ENCODE results near the gene SBNO2. TPM values are rescaled to one million over a fixed set of nuclear protein-coding genes. Genes with fewer than 3 reads are reported as not detected.
"Not testable (repeated sequence)": the region's sequence is repeated elsewhere in the genome, so short reads cannot be mapped to it uniquely, and the experiment has no call there.

SBNO2 gene
- total RNA-seq, 2 donors from 2014 or later, result 58.6 to 71.9 TPM

DNA sequence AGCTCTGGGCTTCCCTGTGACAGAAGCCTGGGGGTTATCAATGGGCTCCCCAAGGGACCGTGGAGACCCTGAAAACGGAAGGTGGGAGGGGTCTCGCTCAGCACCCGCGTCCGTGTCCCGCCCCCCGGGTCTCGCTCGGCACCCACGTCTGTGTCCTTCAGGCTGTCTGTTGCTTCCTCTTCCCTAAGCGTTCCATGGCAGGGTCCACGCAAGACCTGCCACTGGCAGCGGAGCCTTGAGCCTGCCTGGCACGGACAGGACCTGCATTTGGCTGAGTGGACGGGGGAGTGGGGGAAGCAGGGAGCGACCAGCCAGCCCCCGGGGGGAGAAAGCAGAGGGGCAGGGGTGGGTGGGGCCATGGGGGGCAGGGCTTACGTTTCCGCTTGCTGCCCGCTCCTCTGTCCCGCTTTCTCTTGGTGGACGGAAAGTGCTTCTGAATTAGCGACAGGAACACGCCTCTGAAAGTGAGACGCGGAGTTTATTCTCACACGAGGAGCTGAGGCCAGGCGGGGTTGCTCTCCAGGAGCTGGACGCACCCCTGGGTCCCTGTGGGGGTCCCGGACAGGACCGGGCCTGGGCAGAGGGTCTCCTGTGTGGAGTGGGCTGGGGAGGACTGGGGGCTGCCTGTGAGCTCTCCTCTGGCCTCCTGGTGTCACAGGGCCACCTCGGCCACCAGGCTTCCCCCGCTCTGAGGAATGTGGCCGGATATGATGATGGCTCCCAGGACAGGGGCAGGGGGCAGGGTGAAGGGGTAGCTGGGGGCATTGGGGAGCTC, 58.2 kb downstream of the SBNO2 start:
- intact Hi-C loops (cut with DNase I, micrococcal nuclease), result loop anchor here in 1 of 2 donors (5.0 kb wide), 1 partner anchor 76 kb away; no protein-coding TSS in a partner anchor
- ATAC-seq, result no peak
- no peak for DNase-seq

DNA sequence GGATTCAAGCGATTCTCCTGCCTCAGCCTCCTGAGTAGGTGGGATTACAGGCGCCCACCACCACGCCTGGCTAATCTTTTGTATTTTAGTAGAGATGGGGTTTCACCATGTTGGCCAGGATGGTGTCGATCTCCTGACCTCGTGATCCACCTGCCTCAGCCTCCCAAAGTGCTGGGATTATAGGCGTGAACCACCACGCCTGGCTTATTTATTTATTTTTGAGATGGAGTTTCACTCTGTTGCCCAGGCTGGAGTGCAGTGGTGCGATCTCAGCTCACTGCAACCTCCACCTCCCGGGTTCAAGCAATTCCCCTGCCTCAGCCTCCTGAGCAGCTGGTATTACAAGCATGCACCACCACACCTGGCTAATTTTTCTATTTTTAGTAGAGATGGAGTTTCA, 59.3 kb downstream of the SBNO2 start:
- ATAC-seq, DNase-seq: not testable (repeated sequence)
- intact Hi-C loops (cut with DNase I, micrococcal nuclease), result loop anchor here (5.0 kb wide), 2 partner anchors 68 to 78 kb away; no protein-coding TSS in a partner anchor

DNA sequence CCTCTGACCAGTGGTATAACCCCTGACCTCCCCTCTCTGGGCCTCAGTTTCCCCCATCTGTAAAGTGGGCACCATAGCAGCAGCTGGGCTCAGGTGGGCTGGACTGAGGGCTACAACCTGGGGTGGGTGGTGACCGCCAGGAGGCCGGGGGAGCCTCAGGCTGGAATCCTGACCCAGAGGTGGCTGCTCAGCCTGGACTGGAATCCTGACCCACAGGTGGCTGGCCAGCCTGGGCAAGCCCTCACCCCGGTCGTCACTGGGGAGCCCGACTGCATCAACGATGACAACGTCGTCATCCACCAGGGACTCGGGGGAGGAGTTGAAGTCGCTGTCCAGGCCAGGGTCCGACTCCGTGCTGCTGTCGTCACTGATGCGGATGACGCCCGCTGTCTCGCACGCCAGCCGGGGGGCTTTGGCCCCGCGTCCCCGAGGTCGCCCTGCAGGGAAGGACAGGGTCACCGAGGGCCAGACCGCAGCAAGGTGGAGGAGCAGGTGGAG, 60.0 kb downstream of the SBNO2 start:
- ATAC-seq (no peak), DNase-seq (peak; percentile 27 to 39)
- intact Hi-C loops (cut with DNase I, micrococcal nuclease), result loop anchor here in 1 of 2 donors (5.0 kb wide), 1 partner anchor 68 kb away; no protein-coding TSS in a partner anchor

DNA sequence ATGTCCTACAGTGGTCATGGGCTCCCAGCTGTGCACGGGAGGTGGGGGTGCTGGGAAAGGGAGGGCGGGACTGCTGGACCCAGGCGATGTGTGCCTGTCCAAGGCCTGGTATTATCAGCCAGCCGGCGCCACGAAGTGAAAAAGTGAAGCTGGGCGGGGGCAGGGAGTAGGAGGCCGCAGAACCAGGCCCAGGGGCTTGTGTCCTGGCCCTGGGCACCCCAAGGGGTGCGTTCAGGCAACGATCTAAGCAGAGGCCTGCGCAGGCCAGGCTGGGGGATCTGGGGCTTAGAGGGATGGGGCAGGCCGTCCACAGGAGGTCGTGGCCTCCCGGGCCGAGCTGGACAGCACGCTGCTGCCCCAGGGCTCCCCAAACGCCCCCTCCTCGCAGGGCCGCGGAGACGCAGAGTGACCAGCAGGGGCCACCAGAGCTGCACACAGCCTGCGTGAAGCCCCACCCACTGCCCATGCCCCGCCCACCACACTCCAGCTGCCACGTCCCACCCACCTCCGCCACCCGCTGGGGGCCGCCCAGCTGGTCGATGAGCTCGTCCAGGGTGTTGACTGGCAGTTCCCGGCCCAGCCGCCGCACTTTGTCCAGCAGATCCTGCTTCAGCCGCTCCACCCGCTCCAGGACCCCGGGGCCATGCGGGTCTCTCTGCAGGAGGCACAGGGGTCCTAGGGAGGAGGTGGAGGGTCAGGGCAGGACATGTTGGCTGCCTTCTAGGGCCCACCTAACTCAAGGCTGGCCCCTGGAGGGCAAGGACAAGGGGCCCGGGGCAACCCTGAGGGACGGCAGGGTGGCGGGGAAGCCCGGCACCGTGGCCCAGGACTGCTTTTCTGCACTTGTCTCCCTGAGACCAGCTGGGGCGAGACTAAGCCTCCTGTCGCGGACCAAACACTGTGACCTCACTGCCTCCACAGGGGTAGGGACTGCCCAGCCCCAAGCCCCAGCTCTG, 60.8 kb downstream of the SBNO2 start:
- ATAC-seq (peak; percentile 87), DNase-seq (peak; percentile 97 to 99)
- intact Hi-C loops (cut with DNase I, micrococcal nuclease), result loop anchor here in 1 of 2 donors (5.0 kb wide), 1 partner anchor 69 kb away; no protein-coding TSS in a partner anchor

DNA sequence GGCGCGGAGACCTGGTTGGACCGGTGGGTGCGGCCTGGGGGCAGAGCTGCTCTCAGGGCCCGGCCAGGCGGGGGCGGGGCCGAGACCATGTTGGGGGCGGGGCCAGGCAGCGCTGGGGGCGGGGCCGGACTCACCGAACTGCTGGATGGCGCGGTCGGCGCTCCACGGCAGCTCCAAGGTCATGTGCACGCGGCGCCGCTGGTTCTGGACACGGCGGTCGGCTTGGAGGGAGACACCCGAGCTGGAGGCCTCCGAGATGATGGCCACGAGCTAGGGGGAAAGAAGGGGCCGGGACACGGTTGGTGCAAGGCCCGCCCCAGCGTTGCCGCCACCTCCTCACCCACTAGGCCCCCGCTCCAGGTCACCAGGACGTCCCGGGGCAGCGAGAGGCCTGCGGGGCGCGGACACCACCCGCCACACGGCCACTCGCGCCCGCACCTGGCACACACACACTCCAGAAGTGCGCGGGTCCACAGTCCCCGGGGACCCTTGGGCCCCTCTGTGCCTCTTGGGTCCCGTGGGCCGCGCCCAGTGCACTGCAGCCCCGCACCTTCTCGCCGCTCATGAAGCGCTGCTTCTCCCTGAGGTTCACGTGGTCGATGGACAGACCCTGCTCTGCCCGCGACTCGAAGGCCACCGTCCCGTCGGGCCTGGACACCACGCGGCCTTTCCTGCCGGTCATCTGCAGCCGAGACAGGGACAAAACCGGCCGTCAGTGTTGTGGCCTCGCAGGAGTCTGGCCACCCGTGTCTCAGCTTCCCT, 61.6 kb downstream of the SBNO2 start:
- peak; percentile 79 for ATAC-seq
- intact Hi-C loops (cut with DNase I, micrococcal nuclease), result loop anchor here in 1 of 2 donors (5.0 kb wide), 1 partner anchor 70 kb away; no protein-coding TSS in a partner anchor

DNA sequence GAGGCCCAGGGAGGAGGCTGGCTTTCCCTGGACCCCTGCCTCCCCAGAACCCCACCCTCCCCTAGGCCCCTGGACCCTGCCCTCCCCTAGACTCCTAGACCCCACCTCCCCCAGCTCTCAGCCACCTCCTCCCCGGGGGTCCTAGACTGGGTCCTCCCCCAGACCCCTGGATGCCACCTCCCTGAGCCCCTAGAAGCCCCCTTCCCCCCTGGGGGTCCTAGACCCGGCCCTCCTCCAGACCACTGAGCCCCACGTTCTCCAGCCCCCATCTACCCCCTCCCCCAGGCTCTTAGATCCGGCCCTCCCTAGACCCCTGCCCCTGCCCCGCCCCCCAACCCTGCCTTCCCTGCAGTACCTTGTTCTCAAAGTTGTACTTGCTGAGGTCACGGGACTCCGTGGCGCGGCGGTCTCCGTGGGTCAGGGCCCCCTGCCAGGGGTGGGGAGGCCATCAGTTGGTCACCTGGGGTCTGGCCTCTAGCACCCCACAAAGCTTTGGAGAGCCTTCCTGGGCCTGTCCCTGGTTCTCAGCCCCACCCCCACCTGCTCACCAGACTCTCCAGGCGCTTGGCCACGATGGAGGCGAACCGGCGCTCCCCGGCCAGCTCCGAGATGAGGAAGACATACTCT, 62.3 kb downstream of the SBNO2 start:
- ATAC-seq (no peak), DNase-seq (peak in 1 of 2 donors; percentile 37)
- intact Hi-C loops (cut with DNase I, micrococcal nuclease), result loop anchor here in 1 of 2 donors (5.0 kb wide), 1 partner anchor 71 kb away; no protein-coding TSS in a partner anchor

More for the DNA sequence above, 61.6 kb downstream of the SBNO2 start:
- DNase-seq, result peak; percentile 90 to 92

DNA sequence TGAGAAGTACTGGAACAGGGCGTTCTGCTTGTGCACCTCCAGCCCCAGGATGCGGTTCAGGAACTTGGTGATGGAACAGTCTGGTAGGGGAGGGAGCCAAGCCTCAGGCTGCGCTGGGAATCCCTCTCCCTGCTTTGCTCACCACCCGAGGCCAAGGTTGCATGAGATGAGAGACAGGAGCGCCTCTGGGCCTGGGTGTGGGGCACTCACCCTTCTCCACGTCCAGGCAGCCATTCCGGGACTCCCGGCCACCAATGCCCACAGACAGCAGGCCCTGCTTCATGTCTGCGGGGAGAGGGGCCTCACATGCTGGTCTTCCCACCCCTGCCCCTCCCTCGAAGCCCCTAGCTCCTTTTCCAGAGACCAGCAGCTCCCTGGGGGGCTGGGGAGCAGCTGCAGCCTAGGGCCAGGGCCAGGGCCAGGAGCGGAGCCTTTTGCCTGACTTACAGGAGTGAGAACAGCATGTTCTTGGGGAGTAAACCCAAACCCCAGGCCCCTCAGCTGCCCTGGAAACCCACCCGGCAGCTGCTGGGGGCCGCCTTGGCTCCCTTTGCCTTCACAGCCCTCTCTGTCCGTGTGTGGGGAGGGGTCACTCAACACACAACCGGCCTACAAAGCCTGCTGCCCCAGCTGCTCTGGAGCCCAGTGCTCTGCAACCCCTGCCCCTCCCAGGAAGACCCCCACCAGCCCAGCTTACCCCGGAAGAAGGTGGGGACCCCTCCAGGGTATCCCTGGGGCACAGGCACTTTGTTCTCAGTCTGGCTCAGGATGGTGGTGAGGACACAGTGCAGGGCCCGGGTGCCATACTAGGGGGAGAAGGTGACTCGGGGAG, 63.0 kb downstream of the SBNO2 start:
- intact Hi-C loops (cut with DNase I, micrococcal nuclease), result loop anchor here in 1 of 2 donors (5.0 kb wide), 1 partner anchor 71 kb away; no protein-coding TSS in a partner anchor
- ATAC-seq (no peak), DNase-seq (no peak)

DNA sequence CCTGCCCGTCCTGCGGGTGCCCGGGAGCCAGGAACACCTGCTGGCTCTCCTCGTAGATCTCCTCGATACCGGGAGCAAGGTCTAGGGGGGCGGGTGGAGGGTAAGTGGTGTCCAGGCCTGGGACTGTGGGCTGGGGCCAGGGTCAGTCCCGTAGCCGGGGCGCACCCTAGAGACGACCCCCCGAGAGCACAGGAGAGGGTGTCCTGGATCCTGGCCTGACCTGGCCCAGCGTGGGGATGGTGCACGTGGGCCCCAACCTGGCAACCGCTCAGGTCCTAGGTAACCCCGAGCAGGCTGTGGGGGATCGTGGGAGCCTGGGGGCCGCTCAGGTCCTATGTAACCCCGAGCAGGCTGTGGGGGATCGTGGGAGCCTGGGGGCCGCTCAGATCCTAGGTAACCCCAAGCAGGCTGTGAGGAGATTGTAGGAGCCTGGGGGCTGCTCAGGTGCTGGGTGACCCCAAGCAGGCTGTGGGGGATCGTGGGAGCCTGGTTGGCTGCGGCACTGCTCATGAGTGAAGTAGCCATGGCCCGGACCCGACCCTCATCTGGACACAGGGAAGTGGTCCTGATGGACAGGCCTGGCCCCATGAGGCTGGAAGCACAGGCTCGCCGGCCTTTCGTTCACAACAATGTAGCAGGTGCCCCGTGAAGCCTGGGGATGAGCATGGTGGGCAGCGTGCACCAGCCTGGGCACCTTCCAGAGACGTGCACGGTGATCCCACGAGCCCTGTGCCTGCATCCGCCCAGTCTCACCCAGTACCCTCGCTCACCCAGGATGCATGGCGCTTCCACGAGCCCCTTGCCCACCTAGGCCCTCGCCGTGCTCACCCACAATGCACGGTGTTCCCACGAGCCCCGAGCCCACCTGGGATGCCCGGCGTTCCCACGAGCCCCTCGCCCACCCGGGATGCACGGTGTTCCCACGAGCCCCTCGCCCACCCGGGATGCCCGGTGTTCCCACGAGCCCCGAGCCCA, 64.1 kb downstream of the SBNO2 start:
- DNase-seq (no peak), ATAC-seq (no peak)
- intact Hi-C loops (cut with DNase I, micrococcal nuclease), result loop anchor here in 1 of 2 donors (5.0 kb wide), 1 partner anchor 72 kb away; no protein-coding TSS in a partner anchor

DNA sequence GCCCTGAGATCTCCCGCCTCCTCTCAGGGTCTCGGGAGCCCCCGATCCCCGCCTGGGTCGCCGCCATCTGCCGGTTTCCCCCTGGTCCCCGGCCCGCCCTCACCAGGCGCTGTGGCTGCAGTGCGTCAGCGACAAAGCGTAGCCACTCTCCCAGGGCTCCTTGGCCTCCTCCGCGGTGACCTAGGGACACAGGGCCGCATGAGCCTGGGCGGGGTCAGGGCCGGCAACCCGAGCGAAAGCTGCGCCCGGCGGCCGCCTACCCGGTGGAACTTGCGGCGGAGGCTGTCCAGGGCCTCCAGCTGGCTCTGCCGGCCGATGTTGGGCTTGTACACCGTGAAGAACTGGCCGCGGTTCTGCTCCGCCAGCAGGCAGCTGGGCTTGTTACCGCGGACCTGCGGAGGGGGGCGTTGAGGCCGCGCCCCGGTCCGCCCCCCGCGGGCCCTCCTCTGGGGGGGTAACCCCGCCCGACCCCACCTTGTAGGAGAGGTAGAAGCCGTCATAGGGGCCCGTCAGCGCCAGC, 65.0 kb downstream of the SBNO2 start:
- intact Hi-C loops (cut with DNase I, micrococcal nuclease), result no loop called here
- ATAC-seq (no peak), DNase-seq (no peak)

DNA sequence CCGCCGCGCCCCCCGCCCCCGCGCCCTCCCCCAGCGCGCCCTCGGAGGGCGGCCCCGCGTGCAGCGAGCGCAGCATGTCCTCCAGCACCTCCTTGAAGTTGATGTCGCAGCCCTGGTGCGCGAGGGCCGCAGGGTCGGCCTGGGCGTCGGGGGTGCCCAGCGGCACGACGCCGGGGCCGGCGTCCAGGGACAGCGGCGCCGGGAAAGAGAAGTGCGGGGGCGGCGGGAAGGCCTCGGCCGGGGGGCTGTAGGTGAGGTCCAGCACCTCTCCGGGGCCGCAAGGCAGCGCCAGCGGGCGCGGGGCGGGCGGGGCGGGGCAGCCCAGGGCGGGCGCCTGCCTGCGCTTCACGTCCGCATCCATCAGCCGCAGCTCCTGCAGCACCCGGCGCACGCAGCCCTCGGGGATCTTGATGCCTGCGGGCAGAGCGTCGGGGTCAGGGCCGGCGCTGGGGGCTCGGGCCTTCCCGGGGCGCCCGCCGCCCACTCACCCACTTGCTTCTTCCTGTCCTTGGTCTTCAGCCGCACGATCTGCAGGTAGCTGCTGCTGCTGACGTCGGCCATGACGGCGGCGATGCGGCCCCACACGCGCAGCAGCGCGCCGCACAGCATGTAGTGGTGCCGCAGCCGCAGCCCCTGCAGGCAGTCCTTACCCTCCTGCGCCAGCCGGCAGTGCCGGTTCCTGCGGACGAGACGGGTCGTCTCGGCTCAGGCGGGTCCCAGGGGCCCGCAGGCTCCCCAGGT, 65.6 kb downstream of the SBNO2 start:
- intact Hi-C loops (cut with DNase I, micrococcal nuclease), result no loop called here

DNA sequence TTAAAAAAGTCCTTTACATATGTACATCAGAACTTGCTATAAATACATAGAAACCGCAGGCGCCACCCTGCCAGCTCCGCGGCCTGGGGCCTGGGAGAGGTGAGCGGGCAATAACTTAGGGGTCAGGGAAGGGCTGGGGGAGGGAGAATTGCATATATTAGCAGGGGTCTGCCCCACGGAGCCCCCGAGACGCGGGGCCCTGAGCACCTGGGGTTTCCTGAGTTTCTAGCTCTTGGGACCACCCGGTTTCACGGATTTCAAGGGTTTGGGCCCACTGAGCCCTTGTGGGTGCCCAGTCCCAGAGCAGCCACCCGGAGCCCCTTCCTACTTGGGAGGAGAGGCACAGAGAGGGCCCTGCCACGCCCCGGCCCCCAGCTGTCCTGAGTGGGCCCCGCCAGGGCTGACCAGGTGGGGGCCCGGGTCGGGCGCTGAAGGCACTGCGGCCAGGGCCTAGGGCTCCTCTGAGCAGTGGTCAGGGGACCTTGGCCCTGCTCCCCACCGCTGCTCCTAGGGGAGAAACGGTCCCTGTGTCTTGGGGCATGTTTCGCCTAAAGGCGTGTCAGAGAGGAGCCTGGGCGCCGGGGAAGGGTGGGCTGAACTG, 66.3 kb downstream of the SBNO2 start:
- ATAC-seq (no peak), DNase-seq (no peak)
- intact Hi-C loops (cut with DNase I, micrococcal nuclease), result no loop called here

More for the DNA sequence above, 65.6 kb downstream of the SBNO2 start:
- no peak for ATAC-seq
- no peak for DNase-seq

DNA sequence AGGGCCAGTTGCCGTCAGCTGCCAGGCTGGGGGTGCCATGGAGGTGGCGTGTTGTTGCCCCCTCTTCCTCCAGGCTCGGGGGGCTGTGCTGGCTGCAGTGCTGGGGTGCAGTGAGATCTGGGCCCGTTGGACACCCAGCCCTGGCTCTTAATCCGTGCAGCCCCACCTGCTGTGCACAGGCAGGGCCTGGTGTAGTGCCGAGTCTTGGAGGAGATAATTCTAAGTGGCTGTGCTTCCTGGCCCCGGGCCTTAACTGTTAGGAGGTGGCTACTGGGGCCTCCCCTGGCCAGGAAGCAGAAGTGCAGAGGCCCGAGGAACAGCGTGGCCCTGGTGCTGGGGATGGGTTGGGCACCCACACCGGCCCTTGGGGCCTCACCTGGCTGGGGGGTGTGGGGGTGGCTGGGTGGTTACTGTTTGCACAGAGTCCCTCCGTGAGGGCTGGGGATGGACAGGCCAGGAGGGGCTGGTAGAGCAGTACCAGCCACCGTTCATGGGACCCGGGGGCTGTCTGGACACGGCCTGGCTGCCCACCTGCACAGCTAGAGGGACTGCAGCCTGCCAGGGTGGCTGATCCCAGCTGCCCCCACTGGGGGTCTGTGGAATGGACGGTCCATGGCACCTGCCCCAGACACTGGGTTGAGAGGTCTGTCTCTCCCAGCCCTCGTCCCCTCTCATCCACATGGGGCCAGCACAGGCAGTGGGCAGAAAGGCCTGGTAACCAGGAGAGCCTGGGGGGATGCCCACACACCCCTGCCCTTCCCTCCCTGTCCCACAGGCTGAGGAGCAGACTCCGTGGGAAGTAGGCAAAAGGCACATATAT, 67.0 kb downstream of the SBNO2 start:
- DNase-seq, result no peak
- no peak for ATAC-seq

DNA sequence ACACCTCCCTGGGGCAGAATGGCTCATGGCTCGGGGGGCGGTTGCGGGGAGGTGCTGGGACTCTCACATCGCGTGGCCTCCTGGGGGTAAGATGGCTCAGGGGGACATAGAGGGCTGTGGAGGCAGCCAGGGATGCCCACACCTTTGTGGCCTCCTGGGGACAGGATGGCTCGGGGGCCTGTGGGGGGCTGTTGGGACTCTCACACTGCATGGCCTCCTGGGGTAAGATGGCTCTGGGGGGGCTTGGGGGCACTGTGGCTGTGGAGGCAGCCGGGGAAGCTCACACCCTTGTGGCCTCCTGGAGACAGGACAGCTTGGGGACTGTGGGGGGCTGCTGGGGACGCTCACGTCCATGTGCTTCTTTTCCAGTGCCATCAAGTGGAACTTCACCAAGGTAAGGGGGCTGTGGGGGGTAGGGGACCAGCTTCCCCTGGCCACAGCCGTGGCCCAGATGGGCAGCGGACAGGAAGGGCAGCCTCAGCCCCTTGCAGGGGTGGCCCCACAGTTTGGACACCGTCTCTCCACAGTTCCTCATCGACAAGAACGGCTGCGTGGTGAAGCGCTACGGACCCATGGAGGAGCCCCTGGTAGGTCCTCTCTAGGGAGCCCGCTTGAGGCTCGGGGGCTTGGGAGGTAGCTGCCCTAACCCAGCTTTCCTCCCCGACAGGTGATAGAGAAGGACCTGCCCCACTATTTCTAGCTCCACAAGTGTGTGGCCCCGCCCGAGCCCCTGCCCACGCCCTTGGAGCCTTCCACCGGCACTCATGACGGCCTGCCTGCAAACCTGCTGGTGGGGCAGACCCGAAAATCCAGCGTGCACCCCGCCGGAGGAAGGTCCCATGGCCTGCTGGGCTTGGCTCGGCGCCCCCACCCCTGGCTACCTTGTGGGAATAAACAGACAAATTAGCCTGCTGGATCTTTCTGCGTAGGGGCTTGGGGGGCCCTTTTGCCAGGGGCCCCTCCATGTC, 67.9 kb downstream of the SBNO2 start:
- DNase-seq (no peak), ATAC-seq (no peak)
- intact Hi-C loops (cut with DNase I, micrococcal nuclease), result no loop called here

More for the DNA sequence above, 67.0 kb downstream of the SBNO2 start:
- intact Hi-C loops (cut with DNase I, micrococcal nuclease), result no loop called here

All from left colon (tissue), 2 donors.